Measurements from ENCODE around the gene ADGRL2. TPM values are rescaled to one million over a fixed set of nuclear protein-coding genes. Genes with fewer than 3 reads are reported as not detected.
A peak's percentile ranks its signal among the peaks of the same experiment; 100 is the strongest.

The ADGRL2 gene
- total and polyA plus RNA-seq, 7 donors = 5.0 to 13.2 (median 7.2) TPM

DNA sequence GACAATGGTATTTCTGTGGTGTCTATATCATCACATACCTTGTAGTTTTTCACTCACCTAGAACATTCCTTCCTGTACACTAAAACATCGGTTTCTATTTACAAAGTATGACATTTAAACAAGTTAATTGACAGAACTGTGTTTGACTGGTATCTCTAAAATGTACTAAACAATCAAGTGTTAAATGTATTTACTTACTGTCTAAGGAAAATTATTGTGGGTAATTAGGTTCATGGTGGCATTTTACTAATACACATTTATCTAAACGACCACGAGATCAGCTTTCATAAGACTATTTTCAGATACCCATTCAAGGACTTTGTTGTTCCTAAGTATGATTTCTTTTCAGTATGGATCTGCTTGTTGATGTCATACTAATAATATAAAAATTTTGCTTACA is 115.2 kb downstream of the ADGRL2 start:
- ATAC-seq (no peak), DNase-seq (no peak)
- H3K4me1 ChIP-seq = no peaks in the 10 kb centered on the region
- no peaks in the 10 kb centered on the region for H3K27me3 ChIP-seq (ENCODE audit: insufficient read depth in 3 of 3, low read length in 2 of 3)
- WGBS, 3 donors = 69 to 76% (median 73%) methylated on average over 3 of the region's 3 CpGs
- no peaks in the 10 kb centered on the region for H3K9me3 ChIP-seq
- H3K36me3 ChIP-seq (ENCODE audit: insufficient read depth in 1 of 2, low read depth in 1 of 2) = no peaks in the 10 kb centered on the region
- no peak overlapping the region for H3K4me3 ChIP-seq
- intact Hi-C loops (cut with DNase I) = no loop called here
- no peak overlapping the region for H3K27ac ChIP-seq
- TF ChIP-seq, protein P1, sequence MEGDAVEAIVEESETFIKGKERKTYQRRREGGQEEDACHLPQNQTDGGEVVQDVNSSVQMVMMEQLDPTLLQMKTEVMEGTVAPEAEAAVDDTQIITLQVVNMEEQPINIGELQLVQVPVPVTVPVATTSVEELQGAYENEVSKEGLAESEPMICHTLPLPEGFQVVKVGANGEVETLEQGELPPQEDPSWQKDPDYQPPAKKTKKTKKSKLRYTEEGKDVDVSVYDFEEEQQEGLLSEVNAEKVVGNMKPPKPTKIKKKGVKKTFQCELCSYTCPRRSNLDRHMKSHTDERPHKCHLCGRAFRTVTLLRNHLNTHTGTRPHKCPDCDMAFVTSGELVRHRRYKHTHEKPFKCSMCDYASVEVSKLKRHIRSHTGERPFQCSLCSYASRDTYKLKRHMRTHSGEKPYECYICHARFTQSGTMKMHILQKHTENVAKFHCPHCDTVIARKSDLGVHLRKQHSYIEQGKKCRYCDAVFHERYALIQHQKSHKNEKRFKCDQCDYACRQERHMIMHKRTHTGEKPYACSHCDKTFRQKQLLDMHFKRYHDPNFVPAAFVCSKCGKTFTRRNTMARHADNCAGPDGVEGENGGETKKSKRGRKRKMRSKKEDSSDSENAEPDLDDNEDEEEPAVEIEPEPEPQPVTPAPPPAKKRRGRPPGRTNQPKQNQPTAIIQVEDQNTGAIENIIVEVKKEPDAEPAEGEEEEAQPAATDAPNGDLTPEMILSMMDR (IDR thresholded peaks at IDR 0.05) = no peak

DNA sequence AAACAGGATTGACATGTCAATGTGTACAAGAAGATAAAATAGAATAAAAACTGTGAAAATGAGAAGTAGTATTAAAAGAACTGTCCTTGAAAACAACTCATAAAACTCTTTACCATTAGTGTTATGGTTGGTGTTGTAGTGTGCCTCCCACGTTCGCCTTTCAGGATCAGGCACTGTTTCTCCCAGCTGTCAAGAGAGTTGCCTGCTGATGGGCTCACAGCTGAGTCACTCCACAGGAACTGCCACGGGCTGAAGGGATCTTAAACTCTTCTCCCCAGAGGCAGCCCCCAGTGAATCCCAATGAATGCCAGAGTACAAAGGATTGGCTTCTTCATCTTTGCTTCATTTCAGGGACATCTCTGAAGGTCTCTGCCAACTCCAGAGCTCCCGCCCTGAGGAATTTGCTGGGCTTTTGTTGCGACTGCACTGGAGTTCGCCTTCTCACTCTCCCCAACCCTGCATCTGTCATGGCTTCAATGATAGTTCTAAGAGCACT is 119.6 kb downstream of the ADGRL2 start:
- peak; percentile 46 to 56 for DNase-seq
- Histone ChIP-seq H3K4me3 (no peak overlapping the region), H3K27ac (no peak overlapping the region), H3K4me1 (no peaks in the 10 kb centered on the region), H3K27me3 (ENCODE audit: insufficient read depth in 3 of 3, low read length in 2 of 3) (no peaks in the 10 kb centered on the region), H3K9me3 (no peaks in the 10 kb centered on the region), H3K36me3 (ENCODE audit: insufficient read depth in 1 of 2, low read depth in 1 of 2) (no peaks in the 10 kb centered on the region)
- intact Hi-C loops (cut with DNase I) = no loop called here
- 23 to 45% (median 27%) methylated on average over 6 of the region's 6 CpGs for WGBS, 3 donors
- TF ChIP-seq, protein P1 (IDR thresholded peaks at IDR 0.05) = no peak
- peak in 3 of 4 donors; percentile 77 to 93 (median 81) for ATAC-seq

DNA sequence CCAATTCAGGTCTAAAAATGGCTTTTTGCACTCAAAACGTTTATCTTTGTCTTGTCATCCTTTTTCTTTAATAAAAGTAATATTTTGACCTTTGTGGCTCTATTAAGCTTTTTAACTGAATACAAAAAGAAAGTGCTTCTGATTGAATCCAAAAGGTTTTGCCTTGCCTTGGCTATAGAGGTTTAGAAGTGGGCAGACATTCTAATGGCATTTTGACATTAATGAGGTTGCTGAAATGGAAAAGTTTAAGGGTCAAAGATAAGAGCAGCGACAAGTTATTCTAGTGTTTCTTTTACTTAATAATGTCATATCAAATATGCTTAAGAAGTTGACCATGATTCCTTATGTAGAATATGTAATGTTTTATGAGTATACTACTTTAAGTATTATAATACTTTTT is 120.2 kb downstream of the ADGRL2 start:
- H3K4me1 ChIP-seq = no peaks in the 10 kb centered on the region
- H3K9me3 ChIP-seq = no peaks in the 10 kb centered on the region
- H3K27me3 ChIP-seq (ENCODE audit: insufficient read depth in 3 of 3, low read length in 2 of 3) = no peaks in the 10 kb centered on the region
- H3K4me3 ChIP-seq = no peak overlapping the region
- DNase-seq (no peak), ATAC-seq (no peak)
- no peaks in the 10 kb centered on the region for H3K36me3 ChIP-seq (ENCODE audit: insufficient read depth in 1 of 2, low read depth in 1 of 2)
- 58 to 66% (median 59%) methylated on average over 2 of the region's 2 CpGs for WGBS, 3 donors
- intact Hi-C loops (cut with DNase I) = no loop called here
- no peak overlapping the region for H3K27ac ChIP-seq
- TF ChIP-seq, protein P1 (IDR thresholded peaks at IDR 0.05) = no peak

DNA sequence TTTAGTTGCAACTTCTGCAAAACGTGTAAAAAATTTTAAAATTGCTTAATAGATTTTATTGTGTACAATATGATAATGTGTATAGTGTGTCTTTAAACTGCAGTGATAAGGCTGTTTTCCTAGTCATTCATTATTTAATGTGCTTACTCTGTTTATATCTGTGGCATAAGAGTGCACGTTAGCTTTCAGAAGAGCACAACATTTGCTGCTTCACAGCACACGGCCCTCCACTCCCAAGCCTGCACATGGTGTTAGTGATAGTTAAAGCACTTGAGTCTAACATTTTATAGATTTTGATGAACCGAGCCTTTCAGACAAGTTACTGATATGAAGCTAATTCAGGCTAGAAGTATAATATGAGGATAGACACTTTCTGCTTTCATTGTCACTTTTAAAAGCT is 120.6 kb downstream of the ADGRL2 start:
- Histone ChIP-seq H3K27ac (no peak overlapping the region), H3K4me3 (no peak overlapping the region), H3K27me3 (ENCODE audit: insufficient read depth in 3 of 3, low read length in 2 of 3) (no peaks in the 10 kb centered on the region), H3K4me1 (no peaks in the 10 kb centered on the region), H3K36me3 (ENCODE audit: insufficient read depth in 1 of 2, low read depth in 1 of 2) (no peaks in the 10 kb centered on the region), H3K9me3 (no peaks in the 10 kb centered on the region)
- no peak for DNase-seq
- WGBS, 3 donors = 75 to 88% (median 85%) methylated on average over 4 of the region's 4 CpGs
- ATAC-seq = no peak
- intact Hi-C loops (cut with DNase I) = no loop called here
- TF ChIP-seq, protein P1 (IDR thresholded peaks at IDR 0.05) = no peak

DNA sequence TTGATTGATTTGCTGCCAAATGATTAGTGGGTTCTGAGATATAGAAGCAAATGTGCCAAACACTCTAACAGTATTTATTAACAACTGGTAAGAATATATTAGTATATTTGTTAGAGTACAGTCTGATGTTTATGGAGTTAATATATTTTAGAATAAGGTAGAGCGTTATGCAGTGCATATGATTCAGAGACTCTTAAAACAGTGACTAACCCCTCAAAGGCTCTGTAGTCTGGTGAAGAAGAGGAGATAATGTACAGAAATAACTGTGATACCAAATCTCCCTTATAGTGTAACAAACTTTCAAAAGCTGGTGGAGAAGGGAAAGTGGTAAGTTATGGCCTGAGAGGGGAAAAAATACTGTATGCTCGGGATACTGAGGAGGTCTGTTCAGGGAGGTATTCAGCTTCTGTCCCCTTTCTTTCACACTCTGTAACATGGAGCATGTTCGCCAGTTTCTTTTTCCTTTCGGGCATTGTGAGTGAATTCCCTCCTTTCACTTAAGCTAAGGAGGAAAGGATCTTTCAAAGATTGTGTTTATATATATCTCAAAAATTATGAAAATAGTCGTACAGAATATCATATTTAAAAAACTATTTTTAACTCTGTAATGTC is 121.2 kb downstream of the ADGRL2 start:
- TF ChIP-seq, protein P1 (IDR thresholded peaks at IDR 0.05) = no peak
- Histone ChIP-seq H3K27ac (no peak overlapping the region), H3K4me3 (no peak overlapping the region), H3K4me1 (no peaks in the 10 kb centered on the region), H3K9me3 (no peaks in the 10 kb centered on the region), H3K36me3 (ENCODE audit: insufficient read depth in 1 of 2, low read depth in 1 of 2) (no peaks in the 10 kb centered on the region), H3K27me3 (ENCODE audit: insufficient read depth in 3 of 3, low read length in 2 of 3) (no peaks in the 10 kb centered on the region)
- no peak for ATAC-seq
- intact Hi-C loops (cut with DNase I) = no loop called here
- WGBS, 3 donors = 76% methylated on average over 5 of the region's 5 CpGs
- no peak for DNase-seq
